Mesothelial cell of epicardium (in vitro differentiated cells): Measurements from ENCODE around the gene C3orf33. TPM values are rescaled to one million over a fixed set of nuclear protein-coding genes. Genes with fewer than 3 reads are reported as not detected.
"Not testable (repeated sequence)": the region's sequence is repeated elsewhere in the genome, so short reads cannot be mapped to it uniquely, and the experiment has no call there.

Experiments
- DNase-seq, 2 experiments: peaks; one replicate each; pipeline ENCODE4 v3.0.0; 2021; ENCODE audit warnings: low spot score in 2 of 2; ENCODE audit not compliant: unreplicated experiment in 2 of 2
- H3K27ac Mint-ChIP-seq: 2 replicates; pipeline ENCODE4 v1.8.0; 2021; ENCODE audit warnings: mixed read lengths
- H3K27me3 Mint-ChIP-seq: 2 replicates; pipeline ENCODE4 v1.8.0; 2021; ENCODE audit warnings: low read depth, mixed read lengths
- H3K36me3 Mint-ChIP-seq: 2 replicates; pipeline ENCODE4 v1.8.0; 2021; ENCODE audit warnings: mixed read lengths
- H3K4me1 Mint-ChIP-seq: 2 replicates; pipeline ENCODE4 v1.8.0; 2021; ENCODE audit warnings: mixed read lengths
- H3K4me3 Mint-ChIP-seq: 2 replicates; pipeline ENCODE4 v1.8.0; 2021; ENCODE audit warnings: mild to moderate bottlenecking, moderate library complexity, mixed read lengths
- H3K9me3 Mint-ChIP-seq: 2 replicates; pipeline ENCODE4 v1.8.0; 2021; ENCODE audit warnings: mixed read lengths
- CTCF ChIP-seq: fragments of 200-600 bp; sonication (generic); IDR thresholded peaks from one replicate; pipeline ENCODE4 v1.5.0; 2021; ENCODE audit warnings: antibody characterized with exemption; ENCODE audit not compliant: unreplicated experiment
- total RNA-seq: library from RNA; stranded (reverse); gene quantifications from 3 replicates; pipeline ENCODE4 v1.2.1, GENCODE V29; 2021

C3orf33 gene
- total RNA-seq, 1 donor from 2014 or later: 6.2 TPM

GRCh38 chr3:155847993-155848392 is 41.9 kb upstream of the C3orf33 start:
- peaks cover 9% of the 10 kb centered on the region for H3K36me3 Mint-ChIP-seq
- no peak for TF ChIP-seq CTCF
- peaks cover 33% of the 10 kb centered on the region for H3K4me1 Mint-ChIP-seq
- no peak overlapping the region for H3K4me3 Mint-ChIP-seq
- no peak for DNase-seq
- H3K27ac Mint-ChIP-seq: no peak overlapping the region
- H3K9me3 Mint-ChIP-seq: no peaks in the 10 kb centered on the region
- H3K27me3 Mint-ChIP-seq: no peaks in the 10 kb centered on the region

GRCh38 chr3:155846119-155846518 is 40.0 kb upstream of the C3orf33 start:
- DNase-seq: no peak
- Mint-ChIP-seq H3K4me3 (no peak overlapping the region), H3K4me1 (peaks cover 17% of the 10 kb centered on the region)

GRCh38 chr3:155843569-155843968 is 37.5 kb upstream of the C3orf33 start:
- no peak for DNase-seq
- no peak for TF ChIP-seq CTCF

More at GRCh38 chr3:155846119-155846518, 40.0 kb upstream of the C3orf33 start:
- H3K9me3 Mint-ChIP-seq: no peaks in the 10 kb centered on the region
- H3K36me3 Mint-ChIP-seq: peaks cover 9% of the 10 kb centered on the region
- H3K27me3 Mint-ChIP-seq: no peaks in the 10 kb centered on the region
- TF ChIP-seq CTCF: no peak
- H3K27ac Mint-ChIP-seq: peak overlapping the region; percentile 55

GRCh38 chr3:155835341-155836071 is 29.4 kb upstream of the C3orf33 start:
- Mint-ChIP-seq H3K4me3 (no peak overlapping the region), H3K27me3 (no peaks in the 10 kb centered on the region), H3K9me3 (peaks cover 3% of the 10 kb centered on the region), H3K27ac (no peak overlapping the region), H3K36me3 (peaks cover 10% of the 10 kb centered on the region), H3K4me1 (no peaks in the 10 kb centered on the region)
- DNase-seq: no peak
- TF ChIP-seq CTCF: no peak

More at GRCh38 chr3:155843569-155843968, 37.5 kb upstream of the C3orf33 start:
- Mint-ChIP-seq H3K27ac (no peak overlapping the region), H3K36me3 (peaks cover 9% of the 10 kb centered on the region), H3K4me1 (peaks cover 9% of the 10 kb centered on the region), H3K27me3 (no peaks in the 10 kb centered on the region), H3K4me3 (no peak overlapping the region), H3K9me3 (no peaks in the 10 kb centered on the region)

GRCh38 chr3:155828490-155829098 is 22.5 kb upstream of the C3orf33 start:
- H3K4me3 Mint-ChIP-seq, H3K27ac Mint-ChIP-seq, H3K27me3 Mint-ChIP-seq: not testable (repeated sequence)

GRCh38 chr3:155815030-155815545 is 9.0 kb upstream of the C3orf33 start:
- no peak for DNase-seq
- no peak overlapping the region for H3K4me3 Mint-ChIP-seq
- peaks cover 2% of the 10 kb centered on the region for H3K36me3 Mint-ChIP-seq
- peaks cover 3% of the 10 kb centered on the region for H3K9me3 Mint-ChIP-seq
- no peaks in the 10 kb centered on the region for H3K27me3 Mint-ChIP-seq
- no peaks in the 10 kb centered on the region for H3K4me1 Mint-ChIP-seq
- H3K27ac Mint-ChIP-seq: no peak overlapping the region
- TF ChIP-seq CTCF: no peak

More at GRCh38 chr3:155828490-155829098, 22.5 kb upstream of the C3orf33 start:
- not testable (repeated sequence) for H3K4me1 Mint-ChIP-seq, H3K9me3 Mint-ChIP-seq, DNase-seq
- H3K36me3 Mint-ChIP-seq: peaks cover 12% of the 10 kb centered on the region

GRCh38 chr3:155813224-155813623 is 7.1 kb upstream of the C3orf33 start:
- not testable (repeated sequence) for H3K4me1 Mint-ChIP-seq, H3K27me3 Mint-ChIP-seq, H3K27ac Mint-ChIP-seq, H3K4me3 Mint-ChIP-seq, DNase-seq, H3K36me3 Mint-ChIP-seq, H3K9me3 Mint-ChIP-seq
